HepG2 (cell line): ENCODE measurements around the gene ZMAT2. TPM values are rescaled to one million over a fixed set of nuclear protein-coding genes. Genes with fewer than 3 reads are reported as not detected.

Experiments used
- FOXM1 ChIP-seq: sonication (generic); formaldehyde crosslinking; IDR thresholded peaks from 2 replicates; pipeline ENCODE4 v1.5.0; 2020; ENCODE audit warnings: missing genetic modification reagents
- GLI4 ChIP-seq: sonication (generic); formaldehyde crosslinking; IDR thresholded peaks from 2 replicates; pipeline ENCODE4 v1.5.1; 2020; ENCODE audit warnings: missing genetic modification reagents, mild to moderate bottlenecking, moderate library complexity, borderline replicate concordance
- HOXA3 ChIP-seq: sonication (generic); formaldehyde crosslinking; IDR thresholded peaks from 2 replicates; pipeline ENCODE4 v1.5.0; 2020; ENCODE audit warnings: missing genetic modification reagents
- HOXA9 ChIP-seq: sonication (generic); formaldehyde crosslinking; IDR thresholded peaks from 2 replicates; pipeline ENCODE4 v1.8.1; 2022; ENCODE audit warnings: missing genetic modification reagents, mild to moderate bottlenecking, moderate library complexity, borderline replicate concordance
- JUN ChIP-seq: sonication (generic); formaldehyde crosslinking; IDR thresholded peaks from 2 replicates; pipeline ENCODE4 v1.4.0; 2020; ENCODE audit warnings: mild to moderate bottlenecking, missing genetic modification reagents
- JUND ChIP-seq: sonication (generic); formaldehyde crosslinking; IDR thresholded peaks from 2 replicates; pipeline ENCODE4 v1.8.0; 2022; ENCODE audit warnings: mild to moderate bottlenecking, missing genetic modification reagents
- KMT2A ChIP-seq: sonication (generic); formaldehyde crosslinking; IDR thresholded peaks from 2 replicates; pipeline ENCODE4 v1.4.0; 2020; ENCODE audit warnings: missing genetic modification reagents
- MTA3 ChIP-seq: sonication (generic); formaldehyde crosslinking; IDR thresholded peaks from 2 replicates; pipeline ENCODE4 v1.4.0; 2020; ENCODE audit warnings: missing genetic modification reagents
- MZF1 ChIP-seq: sonication (generic); formaldehyde crosslinking; IDR thresholded peaks from 2 replicates; pipeline ENCODE4 v1.8.1; 2023; ENCODE audit warnings: mild to moderate bottlenecking, missing genetic modification reagents, borderline replicate concordance
- NFE2L2 ChIP-seq: fragments of 150-350 bp; IDR thresholded peaks from 2 replicates; pipeline ENCODE4 v1.6.1; 2014; ENCODE audit warnings: low read length
- RARG ChIP-seq: sonication (generic); formaldehyde crosslinking; IDR thresholded peaks from 2 replicates; pipeline ENCODE4 v1.4.0; 2020; ENCODE audit warnings: low read depth, mild to moderate bottlenecking, missing genetic modification reagents
- ZEB1 ChIP-seq: IDR thresholded peaks from 2 replicates; pipeline ENCODE4 v1.6.1; 2012; ENCODE audit warnings: mild to moderate bottlenecking, low read depth, inconsistent platforms; ENCODE audit not compliant: insufficient replicate concordance
- ZFP82 ChIP-seq: sonication (generic); formaldehyde crosslinking; IDR thresholded peaks from 2 replicates; pipeline ENCODE4 v1.5.1; 2020; ENCODE audit warnings: mild to moderate bottlenecking, missing genetic modification reagents, borderline replicate concordance
- ZNF614 ChIP-seq: IDR thresholded peaks from 2 replicates; pipeline ENCODE4 v1.6.1; 2018; ENCODE audit warnings: missing biosample characterization, missing genetic modification reagents, inconsistent platforms, borderline replicate concordance
- polyA plus RNA-seq, 8 experiments: library from polyadenylated mRNA; depleted of rRNA in 3 of 8; stranded (reverse) in 7 of 8; unstranded in 1 of 8; fragments of >200 nt; fragmentation: Illumina TruSeq in 4 of 8; extraction: Trizol in 4 of 8; gene quantifications; 2 replicates each; pipeline versions ENCODE4 v1.2.1 to v1.2.3, GENCODE V29; 2011 to 2016; ENCODE audit warnings: low read depth in 4 of 8, missing spikeins in 1 of 8, mixed read lengths in 1 of 8; ENCODE audit not compliant: insufficient read depth in 1 of 8
- total RNA-seq, 5 experiments: library from RNA; depleted of rRNA; stranded (reverse); fragments of >200 nt; fragmentation: Illumina TruSeq; extraction: Trizol; gene quantifications; 2 replicates each; pipeline ENCODE4 v1.2.3, GENCODE V29; 2016; ENCODE audit warnings: low read depth in 1 of 5
- TF ChIP-seq, protein P1 (sequence below): sonication (generic); formaldehyde crosslinking; IDR thresholded peaks from 2 replicates; pipeline ENCODE4 v1.5.0; 2020; ENCODE audit warnings: missing genetic modification reagents, mild to moderate bottlenecking, borderline replicate concordance
- TF ChIP-seq, protein P2 (sequence below): sonication (generic); formaldehyde crosslinking; IDR thresholded peaks from 2 replicates; pipeline ENCODE4 v1.4.0; 2020; ENCODE audit warnings: missing genetic modification reagents
- TF ChIP-seq, protein P3 (sequence below): sonication (generic); formaldehyde crosslinking; IDR thresholded peaks from 2 replicates; pipeline ENCODE4 v1.4.0; 2020; ENCODE audit warnings: mild to moderate bottlenecking, missing genetic modification reagents
- TF ChIP-seq, protein P4 (sequence below): sonication (generic); formaldehyde crosslinking; IDR thresholded peaks from 2 replicates; pipeline ENCODE4 v1.9.0; 2021; ENCODE audit warnings: missing genetic modification reagents, mild to moderate bottlenecking, borderline replicate concordance
- TF ChIP-seq, protein P5 (sequence below): sonication (generic); formaldehyde crosslinking; IDR thresholded peaks from 2 replicates; pipeline ENCODE4 v1.4.0; 2020; ENCODE audit warnings: missing genetic modification reagents, borderline replicate concordance
- TF ChIP-seq, protein P6 (sequence below): sonication (generic); formaldehyde crosslinking; IDR thresholded peaks from 2 replicates; pipeline ENCODE4 v1.5.1; 2020; ENCODE audit warnings: missing genetic modification reagents, mild to moderate bottlenecking, borderline replicate concordance

The ZMAT2 gene
- total and polyA plus RNA-seq, 2 of the 13 experiments (the other 11 are each of a cell fraction or from before 2014, with no cell fraction given), result 35.4 to 92.8 TPM

DNA sequence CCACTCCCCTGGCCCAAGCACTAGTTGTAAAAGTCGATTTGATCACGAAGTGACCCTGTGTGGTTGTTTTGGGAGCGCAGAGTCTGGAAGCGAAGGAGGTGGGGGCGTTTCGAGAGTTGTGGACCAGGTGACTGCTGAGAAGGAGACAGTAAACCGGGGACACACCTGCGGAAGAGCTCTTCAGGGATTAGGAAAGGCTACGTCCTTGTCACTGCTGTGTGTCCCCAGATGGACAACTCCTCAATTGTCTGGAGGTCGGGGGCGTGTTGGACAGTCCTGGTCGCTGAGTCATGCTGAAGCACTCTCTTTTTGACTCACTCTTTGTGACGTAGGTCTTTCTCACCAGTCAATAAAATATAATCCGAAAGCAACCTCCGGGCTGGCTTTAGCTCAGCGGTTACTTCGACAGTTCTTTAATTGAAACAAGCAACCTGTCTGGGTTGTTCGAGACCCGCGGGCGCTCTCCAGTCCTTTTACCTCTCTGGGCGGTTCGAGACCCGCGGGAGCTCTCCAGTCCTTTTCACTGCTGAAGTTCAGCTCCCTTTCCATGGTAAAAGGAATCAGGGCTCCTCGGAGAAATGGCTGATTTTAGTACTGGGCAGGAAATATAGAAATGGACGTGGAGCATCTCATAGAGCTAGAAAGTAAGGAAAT, 10.8 kb downstream of the ZMAT2 start (continued):
- no peak for TF ChIP-seq GLI4 (CRISPR knock-in tag)
- peak; percentile 69; the same call in 1 of the 2 replicates for TF ChIP-seq HOXA3 (CRISPR knock-in tag)
- TF ChIP-seq ZNF614, result peak; percentile 57; the same call in 1 of the 2 replicates
- TF ChIP-seq, protein P1, sequence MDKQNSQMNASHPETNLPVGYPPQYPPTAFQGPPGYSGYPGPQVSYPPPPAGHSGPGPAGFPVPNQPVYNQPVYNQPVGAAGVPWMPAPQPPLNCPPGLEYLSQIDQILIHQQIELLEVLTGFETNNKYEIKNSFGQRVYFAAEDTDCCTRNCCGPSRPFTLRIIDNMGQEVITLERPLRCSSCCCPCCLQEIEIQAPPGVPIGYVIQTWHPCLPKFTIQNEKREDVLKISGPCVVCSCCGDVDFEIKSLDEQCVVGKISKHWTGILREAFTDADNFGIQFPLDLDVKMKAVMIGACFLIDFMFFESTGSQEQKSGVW (CRISPR knock-in tag), result no peak
- TF ChIP-seq JUND (CRISPR knock-in tag), result peak; percentile 76; the same call in 1 of the 2 replicates
- TF ChIP-seq, protein P2, sequence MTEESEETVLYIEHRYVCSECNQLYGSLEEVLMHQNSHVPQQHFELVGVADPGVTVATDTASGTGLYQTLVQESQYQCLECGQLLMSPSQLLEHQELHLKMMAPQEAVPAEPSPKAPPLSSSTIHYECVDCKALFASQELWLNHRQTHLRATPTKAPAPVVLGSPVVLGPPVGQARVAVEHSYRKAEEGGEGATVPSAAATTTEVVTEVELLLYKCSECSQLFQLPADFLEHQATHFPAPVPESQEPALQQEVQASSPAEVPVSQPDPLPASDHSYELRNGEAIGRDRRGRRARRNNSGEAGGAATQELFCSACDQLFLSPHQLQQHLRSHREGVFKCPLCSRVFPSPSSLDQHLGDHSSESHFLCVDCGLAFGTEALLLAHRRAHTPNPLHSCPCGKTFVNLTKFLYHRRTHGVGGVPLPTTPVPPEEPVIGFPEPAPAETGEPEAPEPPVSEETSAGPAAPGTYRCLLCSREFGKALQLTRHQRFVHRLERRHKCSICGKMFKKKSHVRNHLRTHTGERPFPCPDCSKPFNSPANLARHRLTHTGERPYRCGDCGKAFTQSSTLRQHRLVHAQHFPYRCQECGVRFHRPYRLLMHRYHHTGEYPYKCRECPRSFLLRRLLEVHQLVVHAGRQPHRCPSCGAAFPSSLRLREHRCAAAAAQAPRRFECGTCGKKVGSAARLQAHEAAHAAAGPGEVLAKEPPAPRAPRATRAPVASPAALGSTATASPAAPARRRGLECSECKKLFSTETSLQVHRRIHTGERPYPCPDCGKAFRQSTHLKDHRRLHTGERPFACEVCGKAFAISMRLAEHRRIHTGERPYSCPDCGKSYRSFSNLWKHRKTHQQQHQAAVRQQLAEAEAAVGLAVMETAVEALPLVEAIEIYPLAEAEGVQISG, result peak; percentile 74
- TF ChIP-seq KMT2A (CRISPR knock-in tag), result peak; percentile 49; the same call in 1 of the 2 replicates
- TF ChIP-seq RARG (CRISPR knock-in tag), result no peak
- TF ChIP-seq, protein P3, sequence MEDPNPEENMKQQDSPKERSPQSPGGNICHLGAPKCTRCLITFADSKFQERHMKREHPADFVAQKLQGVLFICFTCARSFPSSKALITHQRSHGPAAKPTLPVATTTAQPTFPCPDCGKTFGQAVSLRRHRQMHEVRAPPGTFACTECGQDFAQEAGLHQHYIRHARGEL, result no peak
- TF ChIP-seq, protein P4, sequence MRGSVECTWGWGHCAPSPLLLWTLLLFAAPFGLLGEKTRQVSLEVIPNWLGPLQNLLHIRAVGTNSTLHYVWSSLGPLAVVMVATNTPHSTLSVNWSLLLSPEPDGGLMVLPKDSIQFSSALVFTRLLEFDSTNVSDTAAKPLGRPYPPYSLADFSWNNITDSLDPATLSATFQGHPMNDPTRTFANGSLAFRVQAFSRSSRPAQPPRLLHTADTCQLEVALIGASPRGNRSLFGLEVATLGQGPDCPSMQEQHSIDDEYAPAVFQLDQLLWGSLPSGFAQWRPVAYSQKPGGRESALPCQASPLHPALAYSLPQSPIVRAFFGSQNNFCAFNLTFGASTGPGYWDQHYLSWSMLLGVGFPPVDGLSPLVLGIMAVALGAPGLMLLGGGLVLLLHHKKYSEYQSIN, result no peak
- TF ChIP-seq, protein P5, sequence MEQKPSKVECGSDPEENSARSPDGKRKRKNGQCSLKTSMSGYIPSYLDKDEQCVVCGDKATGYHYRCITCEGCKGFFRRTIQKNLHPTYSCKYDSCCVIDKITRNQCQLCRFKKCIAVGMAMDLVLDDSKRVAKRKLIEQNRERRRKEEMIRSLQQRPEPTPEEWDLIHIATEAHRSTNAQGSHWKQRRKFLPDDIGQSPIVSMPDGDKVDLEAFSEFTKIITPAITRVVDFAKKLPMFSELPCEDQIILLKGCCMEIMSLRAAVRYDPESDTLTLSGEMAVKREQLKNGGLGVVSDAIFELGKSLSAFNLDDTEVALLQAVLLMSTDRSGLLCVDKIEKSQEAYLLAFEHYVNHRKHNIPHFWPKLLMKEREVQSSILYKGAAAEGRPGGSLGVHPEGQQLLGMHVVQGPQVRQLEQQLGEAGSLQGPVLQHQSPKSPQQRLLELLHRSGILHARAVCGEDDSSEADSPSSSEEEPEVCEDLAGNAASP (CRISPR knock-in tag), result peak; percentile 74; the same call in 1 of the 2 replicates
- TF ChIP-seq, protein P6, sequence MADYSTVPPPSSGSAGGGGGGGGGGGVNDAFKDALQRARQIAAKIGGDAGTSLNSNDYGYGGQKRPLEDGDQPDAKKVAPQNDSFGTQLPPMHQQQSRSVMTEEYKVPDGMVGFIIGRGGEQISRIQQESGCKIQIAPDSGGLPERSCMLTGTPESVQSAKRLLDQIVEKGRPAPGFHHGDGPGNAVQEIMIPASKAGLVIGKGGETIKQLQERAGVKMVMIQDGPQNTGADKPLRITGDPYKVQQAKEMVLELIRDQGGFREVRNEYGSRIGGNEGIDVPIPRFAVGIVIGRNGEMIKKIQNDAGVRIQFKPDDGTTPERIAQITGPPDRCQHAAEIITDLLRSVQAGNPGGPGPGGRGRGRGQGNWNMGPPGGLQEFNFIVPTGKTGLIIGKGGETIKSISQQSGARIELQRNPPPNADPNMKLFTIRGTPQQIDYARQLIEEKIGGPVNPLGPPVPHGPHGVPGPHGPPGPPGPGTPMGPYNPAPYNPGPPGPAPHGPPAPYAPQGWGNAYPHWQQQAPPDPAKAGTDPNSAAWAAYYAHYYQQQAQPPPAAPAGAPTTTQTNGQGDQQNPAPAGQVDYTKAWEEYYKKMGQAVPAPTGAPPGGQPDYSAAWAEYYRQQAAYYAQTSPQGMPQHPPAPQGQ, result no peak
- TF ChIP-seq MTA3 (CRISPR knock-in tag), result no peak
- no peak for TF ChIP-seq FOXM1 (CRISPR knock-in tag)
- no peak for TF ChIP-seq HOXA9 (CRISPR knock-in tag)
- peak; percentile 97 for TF ChIP-seq NFE2L2
- TF ChIP-seq MZF1 (CRISPR knock-in tag), result no peak
- TF ChIP-seq JUN (CRISPR knock-in tag), result no peak
- TF ChIP-seq ZEB1, result peak; percentile 86
- peak; percentile 57; the same call in 1 of the 2 replicates for TF ChIP-seq ZFP82 (CRISPR knock-in tag)
